ENCODE data around the gene CXXC4. TPM values are rescaled to one million over a fixed set of nuclear protein-coding genes. Genes with fewer than 3 reads are reported as not detected.

CXXC4 gene
- total RNA-seq, 4 donors from 2014 or later: 0.17 to 0.91 (median 0.50) TPM

GRCh38 chr4:104524026-104524425 lies 29.3 kb upstream of the CXXC4 start:
- 33 to 71% methylated on average over 2 of the region's 2 CpGs for WGBS, 2 donors

DNA sequence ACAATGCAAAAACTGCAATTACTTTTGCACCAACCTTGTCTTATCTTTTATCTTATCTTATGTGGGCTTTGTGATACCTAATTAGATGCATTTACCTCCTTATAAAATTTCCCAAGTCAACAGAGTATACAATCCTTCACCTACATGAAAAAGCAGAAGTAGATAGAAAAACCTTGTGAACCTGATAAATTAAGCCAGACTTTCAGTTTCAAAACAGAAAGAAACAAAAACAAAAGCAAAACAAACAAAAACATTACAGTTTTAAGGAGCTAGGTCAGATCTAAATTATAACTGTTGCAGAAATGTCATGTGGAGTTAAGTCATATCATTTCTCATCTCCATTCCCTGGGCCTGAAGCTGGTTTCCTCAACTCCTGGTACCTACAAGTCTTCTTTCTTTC lies 24.9 kb upstream of the CXXC4 start:
- H3K4me3 ChIP-seq (ENCODE audit: low read depth, poor library complexity, severe bottlenecking): no peak overlapping the region
- TF ChIP-seq CTCF (IDR thresholded peaks at IDR 0.05) (no peak), POLR2A (IDR thresholded peaks at IDR 0.05) (no peak)
- intact Hi-C loops (cut with DNase I; ENCODE audit: low total_unique reads): no loop called here
- DNase-seq (ENCODE audit: low spot score in 2 of 2): no peak

More at GRCh38 chr4:104524026-104524425, 29.3 kb upstream of the CXXC4 start:
- no peak for TF ChIP-seq CTCF (IDR thresholded peaks at IDR 0.05)
- no peak for TF ChIP-seq POLR2A (IDR thresholded peaks at IDR 0.05)
- H3K4me3 ChIP-seq (ENCODE audit: low read depth, poor library complexity, severe bottlenecking): no peak overlapping the region
- DNase-seq (ENCODE audit: low spot score in 2 of 2): no peak
- intact Hi-C loops (cut with DNase I; ENCODE audit: low total_unique reads): no loop called here

DNA sequence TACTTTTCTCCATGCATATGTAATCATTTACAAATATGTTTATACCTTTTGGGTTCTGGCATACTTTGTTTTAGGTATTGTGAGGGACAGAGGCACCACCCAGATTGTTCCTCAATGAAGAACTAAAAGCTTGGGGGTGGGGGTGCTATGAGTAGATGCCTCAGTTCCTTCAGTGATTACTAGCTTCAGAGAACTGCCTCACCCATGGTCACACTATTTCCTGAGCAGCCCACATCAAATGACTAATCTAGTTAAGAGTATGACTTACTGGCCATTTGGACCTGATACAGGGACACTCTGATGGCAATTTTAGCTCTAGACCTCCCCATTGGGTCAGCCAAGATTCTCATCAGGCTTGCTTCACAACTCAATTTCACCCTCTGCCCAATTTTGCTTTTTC lies 22.2 kb upstream of the CXXC4 start:
- no peak overlapping the region for H3K4me3 ChIP-seq (ENCODE audit: low read depth, poor library complexity, severe bottlenecking)
- intact Hi-C loops (cut with DNase I; ENCODE audit: low total_unique reads): no loop called here
- TF ChIP-seq POLR2A (IDR thresholded peaks at IDR 0.05): no peak
- no peak for TF ChIP-seq CTCF (IDR thresholded peaks at IDR 0.05)
- DNase-seq (ENCODE audit: low spot score in 2 of 2): no peak

- WGBS, 2 donors: 67 to 74% methylated on average over 1 of the region's 1 CpG
- no peak for DNase-seq (ENCODE audit: low spot score in 2 of 2)
- H3K4me3 ChIP-seq (ENCODE audit: low read depth, poor library complexity, severe bottlenecking): no peak overlapping the region
- intact Hi-C loops (cut with DNase I; ENCODE audit: low total_unique reads): no loop called here
- no peak for TF ChIP-seq CTCF (IDR thresholded peaks at IDR 0.05)
Observed at GRCh38 chr4:104508224-104508623, 13.5 kb upstream of the CXXC4 start.

- DNase-seq (ENCODE audit: low spot score in 2 of 2): no peak
- H3K4me3 ChIP-seq (ENCODE audit: low read depth, poor library complexity, severe bottlenecking): no peak overlapping the region
- 87 to 88% methylated on average over 1 of the region's 1 CpG for WGBS, 2 donors
- TF ChIP-seq POLR2A (IDR thresholded peaks at IDR 0.05) (no peak), CTCF (IDR thresholded peaks at IDR 0.05) (no peak)
- intact Hi-C loops (cut with DNase I; ENCODE audit: low total_unique reads): no loop called here
Observed at GRCh38 chr4:104507112-104507511, 12.4 kb upstream of the CXXC4 start.

- DNase-seq (ENCODE audit: low spot score in 2 of 2): no peak
- intact Hi-C loops (cut with DNase I; ENCODE audit: low total_unique reads): no loop called here
- no peak overlapping the region for H3K4me3 ChIP-seq (ENCODE audit: low read depth, poor library complexity, severe bottlenecking)
- TF ChIP-seq POLR2A (IDR thresholded peaks at IDR 0.05) (no peak), CTCF (IDR thresholded peaks at IDR 0.05) (no peak)
- WGBS, 2 donors: 59 to 70% methylated on average over 2 of the region's 2 CpGs
Observed at GRCh38 chr4:104504536-104504935, 9.8 kb upstream of the CXXC4 start.
